Coronary artery (tissue), 2 donors: ENCODE data around the gene ATP9B.

Experiments used
- DNase-seq: peaks from one replicate; pipeline ENCODE4 v3.0.0-alpha.2; 2017; ENCODE audit warnings: low spot score
- H3K27ac ChIP-seq, 2 donors: fragments of 200-600 bp; sonication (generic); one replicate each; pipeline ENCODE4 v1.5.1; 2016 to 2019
- H3K4me3 ChIP-seq: fragments of 200-600 bp; sonication (generic); 2 replicates; pipeline ENCODE4 v1.5.1; 2016; ENCODE audit warnings: mild to moderate bottlenecking, moderate library complexity
- TF ChIP-seq, protein P1 (sequence below): fragments of 200-600 bp; sonication (generic); IDR thresholded peaks from one replicate; pipeline ENCODE4 v1.5.1; 2019; ENCODE audit warnings: antibody characterized with exemption

The ATP9B gene

DNA sequence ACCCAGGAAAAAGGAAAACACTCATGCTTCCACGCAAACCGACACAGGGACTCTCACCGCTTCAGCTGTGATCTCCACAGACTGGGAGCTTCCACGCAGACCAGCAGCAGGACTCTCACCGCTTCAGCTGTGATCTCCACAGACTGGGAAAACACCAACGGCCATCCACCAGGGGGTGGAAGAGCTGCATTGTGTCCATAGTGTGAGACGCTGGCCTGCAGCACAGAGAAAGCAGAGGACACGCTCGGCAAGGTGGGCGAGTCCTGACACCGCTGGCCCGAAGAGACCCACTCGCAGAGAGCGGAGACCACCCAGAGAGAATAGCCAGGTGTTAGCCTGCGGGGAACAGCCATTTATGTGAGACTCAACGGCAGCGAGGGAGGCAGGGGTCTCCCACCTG is 284.1 kb downstream of the ATP9B start:
- DNase-seq, result no peak

DNA sequence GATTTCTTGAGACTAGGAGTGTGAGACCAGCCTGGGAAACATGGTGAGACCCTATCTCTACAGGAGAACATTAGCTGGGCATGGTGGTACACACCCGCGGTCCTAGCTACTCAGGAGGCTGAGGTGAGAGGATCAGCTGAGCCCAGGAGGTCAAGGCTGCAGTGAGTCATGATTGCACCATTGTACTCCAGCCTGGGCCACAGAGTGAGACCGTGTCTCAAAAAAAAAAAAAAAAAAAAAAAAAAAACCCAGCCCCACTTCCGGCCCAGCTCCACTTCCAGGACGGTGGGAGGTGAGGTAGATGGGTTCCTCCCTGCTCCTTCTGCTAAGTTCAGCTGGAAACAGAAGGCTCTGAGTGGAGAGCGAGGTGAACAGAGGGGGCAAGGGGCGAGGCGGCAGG is 285.2 kb downstream of the ATP9B start:
- DNase-seq, result no peak
- no peak overlapping the region for H3K4me3 ChIP-seq
- TF ChIP-seq, protein P1, sequence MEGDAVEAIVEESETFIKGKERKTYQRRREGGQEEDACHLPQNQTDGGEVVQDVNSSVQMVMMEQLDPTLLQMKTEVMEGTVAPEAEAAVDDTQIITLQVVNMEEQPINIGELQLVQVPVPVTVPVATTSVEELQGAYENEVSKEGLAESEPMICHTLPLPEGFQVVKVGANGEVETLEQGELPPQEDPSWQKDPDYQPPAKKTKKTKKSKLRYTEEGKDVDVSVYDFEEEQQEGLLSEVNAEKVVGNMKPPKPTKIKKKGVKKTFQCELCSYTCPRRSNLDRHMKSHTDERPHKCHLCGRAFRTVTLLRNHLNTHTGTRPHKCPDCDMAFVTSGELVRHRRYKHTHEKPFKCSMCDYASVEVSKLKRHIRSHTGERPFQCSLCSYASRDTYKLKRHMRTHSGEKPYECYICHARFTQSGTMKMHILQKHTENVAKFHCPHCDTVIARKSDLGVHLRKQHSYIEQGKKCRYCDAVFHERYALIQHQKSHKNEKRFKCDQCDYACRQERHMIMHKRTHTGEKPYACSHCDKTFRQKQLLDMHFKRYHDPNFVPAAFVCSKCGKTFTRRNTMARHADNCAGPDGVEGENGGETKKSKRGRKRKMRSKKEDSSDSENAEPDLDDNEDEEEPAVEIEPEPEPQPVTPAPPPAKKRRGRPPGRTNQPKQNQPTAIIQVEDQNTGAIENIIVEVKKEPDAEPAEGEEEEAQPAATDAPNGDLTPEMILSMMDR, result no peak
- no peak overlapping the region for H3K27ac ChIP-seq

More for the DNA sequence above, 284.1 kb downstream of the ATP9B start:
- H3K27ac ChIP-seq, result no peak overlapping the region
- no peak overlapping the region for H3K4me3 ChIP-seq
- TF ChIP-seq, protein P1, result no peak

DNA sequence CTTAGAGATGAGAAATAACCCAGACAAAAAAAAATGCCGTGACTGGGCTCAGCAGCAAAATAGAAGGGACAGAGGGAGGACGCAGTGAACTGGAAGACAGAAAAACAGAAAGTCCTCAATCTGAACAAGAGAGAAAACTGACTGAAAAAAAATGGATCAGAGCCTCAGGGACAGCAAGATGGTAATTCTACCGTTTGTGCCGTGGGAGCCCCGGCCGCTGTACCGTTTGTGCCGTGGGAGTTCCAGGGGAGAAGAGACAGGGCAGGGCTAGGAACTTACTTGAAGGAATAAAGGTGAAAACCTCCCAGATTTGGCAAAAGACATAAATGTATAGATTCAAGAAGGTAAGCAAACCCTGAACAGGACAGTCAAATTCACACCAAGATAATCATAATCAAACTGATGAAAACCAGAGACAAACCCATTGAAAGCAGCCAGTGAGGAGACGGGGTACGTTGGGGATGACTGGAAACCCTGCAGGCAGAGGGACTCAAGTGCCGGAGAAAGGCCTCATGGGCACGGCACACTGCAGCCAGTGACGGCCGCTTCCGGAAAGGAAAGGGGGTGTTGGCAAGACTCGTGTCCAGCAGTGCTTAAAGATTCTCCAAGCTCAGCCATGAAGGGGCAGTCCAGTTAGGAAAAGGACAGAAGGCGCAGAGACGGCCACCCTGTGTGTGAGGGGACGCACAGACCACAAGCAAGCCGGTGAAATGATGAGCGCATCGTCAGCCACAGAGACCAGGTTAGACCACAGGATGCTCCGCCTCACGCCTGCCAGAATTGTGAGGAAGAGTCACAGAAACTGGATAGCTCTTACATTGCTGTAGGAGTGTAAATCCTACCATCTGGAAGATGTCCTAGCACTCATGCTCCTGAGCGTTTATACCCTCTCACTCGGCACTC is 286.5 kb downstream of the ATP9B start:
- H3K27ac ChIP-seq, result no peak overlapping the region
- TF ChIP-seq, protein P1, result no peak
- H3K4me3 ChIP-seq, result no peak overlapping the region
- DNase-seq, result no peak

DNA sequence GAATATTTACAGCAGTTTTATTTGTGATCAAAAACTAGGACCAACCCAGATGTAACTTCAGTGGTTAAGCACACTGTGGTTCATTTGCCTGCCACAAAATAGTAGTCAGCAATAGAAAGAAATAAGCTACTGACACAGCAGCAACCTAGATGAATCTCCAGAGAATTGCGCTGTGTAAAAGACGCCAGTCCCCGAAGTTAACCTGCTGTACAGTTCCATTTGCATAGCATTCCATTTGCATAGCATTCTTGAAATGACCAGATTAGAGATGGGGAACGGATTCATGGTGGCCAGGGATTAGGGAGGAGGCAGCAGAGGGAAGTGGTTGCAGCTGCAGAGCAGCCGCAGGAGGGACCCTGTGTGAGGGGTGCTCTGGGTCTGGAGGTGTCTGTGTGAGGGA is 287.2 kb downstream of the ATP9B start:
- no peak overlapping the region for H3K4me3 ChIP-seq
- no peak overlapping the region for H3K27ac ChIP-seq
- DNase-seq, result no peak
- TF ChIP-seq, protein P1, result no peak

DNA sequence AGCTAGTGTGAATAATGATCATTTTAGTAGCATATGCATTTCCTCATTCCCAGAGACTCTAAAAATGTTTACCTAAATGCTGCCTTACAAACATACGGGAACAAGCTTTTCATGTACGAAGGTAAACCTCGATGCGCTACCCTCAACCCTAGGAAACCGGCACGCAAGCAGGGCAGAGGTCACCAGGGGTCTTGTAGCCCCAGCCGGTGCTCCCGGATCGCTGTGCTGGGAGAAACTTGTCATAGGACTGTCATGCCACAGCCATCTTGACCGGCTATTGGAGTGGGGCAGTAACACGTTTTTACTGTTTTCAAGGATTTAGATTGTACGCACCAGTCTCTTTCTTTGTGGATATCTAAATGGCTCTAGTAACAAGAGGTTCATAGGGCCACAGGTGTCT is 291.7 kb downstream of the ATP9B start:
- H3K4me3 ChIP-seq, result no peak overlapping the region
- no peak for DNase-seq
- H3K27ac ChIP-seq, result no peak overlapping the region
- TF ChIP-seq, protein P1, result no peak

DNA sequence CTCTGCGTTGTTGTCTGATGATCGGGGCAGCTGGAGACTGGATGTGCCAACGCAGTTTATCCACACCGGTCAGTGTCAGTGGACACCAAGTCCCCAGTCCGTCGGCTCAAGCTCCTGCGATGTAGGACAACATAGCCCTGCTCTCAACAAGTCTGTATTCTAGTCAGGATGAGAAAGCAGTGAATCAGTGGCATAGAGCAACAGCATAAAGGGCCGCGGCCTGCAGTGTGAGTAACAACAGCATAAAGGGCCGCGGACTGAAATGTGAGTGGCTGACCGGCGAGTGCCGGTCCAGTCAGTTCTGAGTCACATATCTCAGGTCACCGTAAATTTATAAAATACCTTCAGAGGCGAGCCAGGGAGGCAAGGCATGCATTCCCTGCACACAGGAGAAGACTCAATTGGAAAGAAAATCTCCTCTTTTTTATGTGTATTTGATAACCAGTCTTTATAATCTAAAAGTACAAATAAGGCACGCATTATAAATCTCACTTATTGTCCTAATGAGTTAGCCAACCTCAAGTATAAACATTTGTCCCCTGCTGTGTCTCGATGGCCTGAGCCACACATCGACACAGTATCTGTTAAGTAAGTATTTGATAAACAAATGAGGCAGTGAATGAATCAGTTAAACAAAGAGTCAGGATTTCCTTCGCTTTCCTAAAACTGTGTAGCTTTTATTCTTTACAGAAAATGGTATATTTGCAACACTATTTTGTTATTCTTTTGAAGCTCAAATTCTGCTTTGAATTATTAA is 292.8 kb downstream of the ATP9B start:
- Histone ChIP-seq H3K27ac (no peak overlapping the region), H3K4me3 (no peak overlapping the region)
- TF ChIP-seq, protein P1, result no peak
- DNase-seq, result no peak
